ENCODE measurements around the gene ZNF169.
"Not testable (repeated sequence)": the region's sequence is repeated elsewhere in the genome, so short reads cannot be mapped to it uniquely, and the experiment has no call there.

Gene ZNF169

DNA sequence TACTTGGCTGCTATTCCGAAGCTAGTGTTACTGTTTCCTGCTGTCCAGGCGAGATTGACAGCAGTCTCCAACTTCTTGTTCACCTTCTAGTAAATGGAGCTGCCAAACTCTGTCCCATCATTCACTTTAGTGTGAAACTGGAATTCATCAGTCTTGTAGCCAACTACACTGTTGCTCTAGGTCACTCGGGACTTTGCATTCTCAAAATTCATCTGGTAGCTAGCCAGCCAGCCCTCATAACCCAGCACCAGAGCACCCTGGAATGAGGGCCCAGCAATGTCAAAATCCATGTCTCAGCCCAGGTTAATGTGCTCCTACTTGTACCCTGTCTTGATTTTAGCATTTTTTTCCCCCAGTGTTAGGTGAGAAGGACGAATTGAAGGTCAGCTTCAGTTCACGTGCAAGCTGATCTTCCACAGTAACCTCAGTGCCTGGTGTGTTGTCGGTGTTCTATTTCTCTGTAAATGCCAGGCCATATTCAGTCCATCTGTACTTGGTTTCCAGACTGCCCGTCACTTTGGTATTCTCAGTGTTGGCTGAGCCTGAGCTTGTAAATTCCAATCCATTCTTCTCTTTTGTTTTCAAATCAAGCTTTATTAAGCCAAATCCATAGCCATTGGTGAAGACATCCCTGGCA lies 28.9 kb downstream of the ZNF169 start:
- DNase-seq (ENCODE audit: low read depth in 3 of 3) = no peak

DNA sequence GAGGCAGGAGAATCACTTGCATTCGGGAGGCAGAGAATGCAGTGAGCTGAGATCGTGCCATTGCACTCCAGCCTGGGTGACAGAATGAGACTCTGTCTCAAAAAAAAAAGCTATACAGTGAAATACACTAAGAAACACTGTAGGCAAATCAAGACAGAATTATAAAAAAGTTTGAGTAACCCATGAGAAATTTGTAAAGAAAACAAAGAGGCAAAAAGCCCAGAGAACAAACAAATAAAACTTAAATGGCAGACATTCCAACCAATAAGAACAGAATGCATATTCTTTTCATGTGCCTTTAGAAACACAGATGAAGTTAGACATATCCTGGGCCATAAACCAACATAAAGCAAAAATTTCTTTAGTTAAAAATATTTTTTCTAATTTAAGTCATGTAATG lies 30.6 kb downstream of the ZNF169 start:
- no peak for DNase-seq (ENCODE audit: low read depth in 3 of 3)

GRCh38 chr9:94298949-94299599 lies 40.0 kb downstream of the ZNF169 start:
- DNase-seq (ENCODE audit: low read depth in 3 of 3) = no peak

GRCh38 chr9:94300470-94301301 lies 41.6 kb downstream of the ZNF169 start:
- no peak for DNase-seq (ENCODE audit: low read depth in 3 of 3)

- no peak for DNase-seq (ENCODE audit: low read depth in 3 of 3)
Observed at GRCh38 chr9:94301583-94301982, 42.5 kb downstream of the ZNF169 start.

DNA sequence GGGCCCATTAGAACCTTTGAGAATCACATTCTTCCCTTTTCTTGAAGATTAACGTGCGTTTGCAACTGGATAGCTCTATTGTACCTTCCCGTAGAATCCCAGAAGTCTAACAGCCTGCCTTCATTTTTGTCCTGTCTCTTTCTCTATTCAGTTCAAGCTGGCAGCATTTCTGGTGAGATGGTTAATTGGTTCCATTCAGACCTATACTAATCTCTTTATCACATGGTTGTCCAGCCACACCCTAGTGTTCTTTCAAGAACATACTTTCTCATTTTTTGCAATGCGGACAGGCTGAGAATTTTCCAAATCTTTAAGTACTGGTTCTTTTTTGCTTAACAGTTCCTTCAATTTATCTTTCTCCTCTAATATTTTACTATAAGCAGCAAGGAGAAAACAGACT lies 43.3 kb downstream of the ZNF169 start:
- DNase-seq (ENCODE audit: low read depth in 3 of 3) = no peak

DNA sequence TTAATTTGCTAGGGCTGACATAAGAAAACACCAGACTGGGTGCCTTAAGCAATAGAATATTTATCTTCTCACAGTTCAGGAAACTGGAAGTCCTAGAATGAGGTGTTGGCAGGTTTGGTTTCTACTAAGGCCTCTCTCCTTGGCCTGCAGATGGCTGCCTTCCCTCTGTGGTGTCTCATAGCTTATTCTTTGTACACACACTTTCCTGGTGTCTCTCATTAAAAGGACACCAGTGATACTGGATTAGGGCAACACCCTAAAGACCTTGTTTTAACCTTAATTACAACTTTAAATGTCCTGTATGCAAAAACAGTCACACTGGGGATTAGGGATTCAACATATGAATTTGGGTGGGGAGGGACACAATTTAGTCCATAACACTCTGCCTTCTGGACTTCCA lies 44.2 kb downstream of the ZNF169 start:
- DNase-seq (ENCODE audit: low read depth in 3 of 3) = no peak

DNA sequence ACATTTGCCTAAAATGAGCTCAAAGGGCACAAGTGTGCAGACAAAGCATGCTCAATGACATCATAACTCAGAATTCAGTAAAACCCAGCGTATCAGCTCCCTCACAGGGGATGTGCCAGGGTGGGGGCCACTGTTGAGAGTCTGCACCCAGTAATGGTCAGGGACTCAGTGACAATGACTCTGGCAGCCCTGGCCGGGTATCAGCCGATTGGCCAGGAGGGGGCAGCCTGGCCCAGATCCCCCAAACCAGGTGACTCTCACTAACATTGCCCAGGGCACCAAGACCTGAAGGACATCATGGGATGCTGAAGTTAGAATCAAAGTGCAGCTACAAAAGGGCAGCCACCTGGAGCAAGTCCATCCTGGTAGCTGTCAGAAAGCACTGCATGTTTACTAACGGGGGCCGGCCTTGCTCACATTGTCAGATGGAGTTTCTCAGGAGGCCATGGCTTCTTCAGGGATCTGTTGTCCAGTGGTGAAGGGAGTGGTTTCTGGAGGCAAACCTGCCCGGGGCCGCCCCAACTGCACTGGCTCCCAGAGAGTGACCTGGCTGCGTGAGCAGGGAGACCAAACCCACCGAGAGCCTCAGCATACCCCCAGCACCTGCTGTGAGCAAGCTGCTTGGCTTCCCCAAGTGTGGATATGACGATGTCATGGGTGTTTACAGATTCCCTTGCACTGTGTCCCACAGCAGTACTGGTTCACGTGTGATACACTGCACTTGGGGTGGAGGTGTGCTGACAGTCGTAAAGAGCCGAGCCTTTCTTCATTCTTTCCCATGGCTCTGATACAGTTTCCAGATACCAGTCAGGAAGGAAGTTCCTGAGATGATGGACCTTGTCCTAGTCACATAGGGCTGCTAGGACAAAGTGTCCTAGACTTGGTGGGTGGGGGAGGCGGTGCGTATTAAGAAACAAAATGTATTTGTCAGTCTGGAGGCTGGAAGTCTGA lies 56.2 kb downstream of the ZNF169 start:
- DNase-seq (ENCODE audit: low read depth in 3 of 3) = not testable (repeated sequence)

GRCh38 chr9:94316236-94316635 lies 57.1 kb downstream of the ZNF169 start:
- not testable (repeated sequence) for DNase-seq (ENCODE audit: low read depth in 3 of 3)

DNA sequence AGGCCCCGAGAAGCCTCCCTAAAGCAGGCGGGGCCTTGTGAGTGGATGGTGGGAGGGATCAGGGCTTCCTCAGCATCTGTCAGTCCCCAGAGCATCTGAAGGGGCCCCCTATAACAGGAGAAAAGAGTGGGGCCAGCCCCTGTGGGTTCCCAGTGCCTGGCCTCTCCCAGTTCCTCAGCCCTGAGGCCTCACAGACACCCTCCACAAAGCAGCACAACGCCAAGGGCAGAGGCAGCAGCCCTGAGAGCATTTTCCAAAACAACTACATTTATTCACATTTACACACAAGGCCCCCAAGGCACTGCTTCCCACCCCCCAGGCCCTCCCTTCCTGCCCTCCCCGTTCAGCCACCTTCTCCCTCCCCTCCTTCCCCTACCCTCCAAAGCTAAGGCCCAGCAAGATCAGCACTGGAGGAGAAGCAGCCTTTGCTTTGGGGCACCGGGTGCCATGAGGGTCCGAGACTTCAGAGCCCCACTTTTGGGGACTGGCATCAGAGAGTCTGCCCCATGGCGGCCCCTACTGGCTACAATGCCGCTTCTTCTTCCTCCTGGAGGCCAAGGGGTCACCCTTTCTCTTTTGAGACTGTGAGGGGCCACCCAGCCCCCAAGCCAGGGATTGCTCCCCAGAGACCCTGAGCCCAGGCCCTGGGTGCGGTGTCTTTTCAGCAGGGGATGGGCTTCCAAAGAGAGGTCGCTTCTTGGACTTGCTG lies 59.0 kb downstream of the ZNF169 start:
- not testable (repeated sequence) for DNase-seq (ENCODE audit: low read depth in 3 of 3)

- DNase-seq (ENCODE audit: low read depth in 3 of 3) = not testable (repeated sequence)
Observed at GRCh38 chr9:94322342-94322940, 63.3 kb downstream of the ZNF169 start.

- not testable (repeated sequence) for DNase-seq (ENCODE audit: low read depth in 3 of 3)
Observed at GRCh38 chr9:94323153-94323798, 64.2 kb downstream of the ZNF169 start.

GRCh38 chr9:94325583-94325982 lies 66.5 kb downstream of the ZNF169 start:
- not testable (repeated sequence) for DNase-seq (ENCODE audit: low read depth in 3 of 3)

DNA sequence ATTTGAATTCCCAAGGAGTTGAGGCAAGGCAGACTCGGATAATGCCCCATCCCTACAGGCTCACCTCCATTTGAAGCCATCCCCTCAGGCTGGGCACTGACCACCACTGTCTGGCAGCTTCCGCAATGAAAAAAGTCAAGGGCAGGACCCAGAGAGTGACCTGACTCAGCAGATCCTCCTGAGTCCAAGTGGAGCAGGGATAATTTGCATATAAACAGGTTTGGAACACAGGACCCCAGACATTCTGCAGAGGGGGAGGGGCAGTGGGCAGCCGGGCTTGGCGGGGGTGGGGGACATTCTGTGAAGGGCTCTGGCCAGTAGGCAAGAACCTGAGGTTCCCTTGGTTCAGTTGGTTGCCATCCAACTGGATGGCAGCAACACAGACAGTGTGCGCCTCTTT lies 69.4 kb downstream of the ZNF169 start, which contains the start of gene NUTM2F:
NUTM2F (minus strand) TSS at position 101 of the 400 bp plus-strand sequence; CDS start at position 80, 21 bp downstream.
- DNase-seq (ENCODE audit: low read depth in 3 of 3) = not testable (repeated sequence)

- not testable (repeated sequence) for DNase-seq (ENCODE audit: low read depth in 3 of 3)
Observed at GRCh38 chr9:94336445-94336844, 77.3 kb downstream of the ZNF169 start.

- not testable (repeated sequence) for DNase-seq (ENCODE audit: low read depth in 3 of 3)
Observed at GRCh38 chr9:94338723-94339122, 79.6 kb downstream of the ZNF169 start.

GRCh38 chr9:94339657-94340056 lies 80.6 kb downstream of the ZNF169 start:
- not testable (repeated sequence) for DNase-seq (ENCODE audit: low read depth in 3 of 3)

- not testable (repeated sequence) for DNase-seq (ENCODE audit: low read depth in 3 of 3)
Observed at GRCh38 chr9:94340750-94341149, 81.7 kb downstream of the ZNF169 start.

DNA sequence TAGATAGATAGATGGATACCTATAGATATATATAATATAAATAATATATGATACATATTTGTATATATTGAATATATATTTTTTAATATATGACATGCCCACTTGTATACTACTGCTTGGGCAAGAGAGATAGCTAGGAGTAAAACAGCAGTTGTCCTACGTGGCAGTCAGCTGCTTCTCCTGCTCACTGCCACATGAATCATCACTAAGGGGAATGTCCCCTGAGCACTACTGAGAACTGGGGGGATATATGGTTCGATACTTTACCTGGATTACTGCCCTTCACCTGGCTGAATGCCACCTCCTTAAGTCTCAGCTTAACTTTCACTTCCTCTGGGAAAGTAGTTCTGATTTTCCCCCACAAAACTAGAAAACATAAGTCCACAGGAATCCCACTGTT lies 82.6 kb downstream of the ZNF169 start:
- not testable (repeated sequence) for DNase-seq (ENCODE audit: low read depth in 3 of 3)

DNA sequence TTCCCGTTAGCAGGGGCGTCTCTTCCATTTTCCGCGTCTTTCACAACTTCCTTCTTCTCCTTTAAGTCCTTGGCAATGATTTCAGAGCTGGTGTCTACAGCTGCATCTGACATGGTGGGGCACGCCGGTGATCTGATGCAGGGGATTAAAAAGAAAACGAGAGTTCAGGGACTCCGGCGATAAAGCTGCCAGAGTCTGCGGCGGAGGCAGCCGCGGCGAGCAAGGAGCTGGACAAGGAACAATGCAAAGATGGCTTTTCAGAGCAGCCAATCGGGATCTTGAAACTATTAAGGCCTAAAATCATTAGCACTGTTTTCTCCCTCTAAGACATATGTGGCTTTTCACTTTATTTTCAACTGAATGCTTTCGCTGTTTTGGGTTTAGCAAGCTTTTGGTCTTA lies 88.4 kb downstream of the ZNF169 start:
- not testable (repeated sequence) for DNase-seq (ENCODE audit: low read depth in 3 of 3)

Measured in stimulated activated CD4-positive, alpha-beta T cell treated with anti-CD3 and anti-CD28 coated beads, TNF-alpha, amount 100 ng/mL, for 48 hours (primary cell).